ENCODE measurements around the gene ZNF618.

DNA sequence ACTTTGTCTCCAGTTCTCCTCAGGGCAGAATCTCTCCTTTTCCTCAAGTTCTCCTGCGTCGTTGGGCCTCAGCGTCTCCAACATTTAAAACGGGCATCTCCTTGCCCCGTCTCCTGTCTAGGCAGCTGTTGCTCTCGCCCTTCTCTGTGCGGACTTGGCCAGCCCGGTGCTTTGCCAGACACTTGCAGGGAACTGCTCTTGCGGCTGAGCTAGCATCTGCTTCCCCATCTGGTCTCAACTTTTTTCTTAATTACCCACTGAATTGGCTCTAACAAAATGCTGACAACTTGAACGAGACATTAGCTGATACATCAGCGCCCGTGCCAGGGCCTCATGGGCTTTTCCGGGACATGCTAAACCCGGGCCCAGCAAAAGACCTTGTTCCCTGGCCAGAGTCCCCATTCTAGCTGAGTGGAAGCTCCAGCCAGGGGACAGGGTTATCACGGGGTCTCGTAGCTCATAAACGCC, 25.1 kb downstream of the ZNF618 start:
- no peak for TF ChIP-seq POLR2AphosphoS5 (IDR thresholded peaks at IDR 0.05; ENCODE audit: low read depth, low read length)
- no peak for TF ChIP-seq POLR2A (IDR thresholded peaks at IDR 0.05; ENCODE audit: low read depth, low read length)
- TF ChIP-seq TAF1 (IDR thresholded peaks at IDR 0.05; ENCODE audit: borderline replicate concordance, low read depth, low read length), result no peak

All from GM12892 (cell line).